ENCODE data around the gene CCNH.

The CCNH gene

GRCh38 chr5:87354496-87354895 lies 58.2 kb downstream of the CCNH start:
- no peak overlapping the region for H3K4me3 Mint-ChIP-seq
- peaks cover 36% of the 10 kb centered on the region for H3K4me1 Mint-ChIP-seq
- H3K27ac Mint-ChIP-seq = no peak overlapping the region
- no peaks in the 10 kb centered on the region for H3K27me3 Mint-ChIP-seq
- peaks cover 30% of the 10 kb centered on the region for H3K36me3 Mint-ChIP-seq
- no peaks in the 10 kb centered on the region for H3K9me3 Mint-ChIP-seq

- Mint-ChIP-seq H3K9me3 (peaks cover 9% of the 10 kb centered on the region), H3K27ac (no peak overlapping the region), H3K36me3 (peaks cover 23% of the 10 kb centered on the region), H3K4me3 (no peak overlapping the region), H3K4me1 (peaks cover 17% of the 10 kb centered on the region), H3K27me3 (no peaks in the 10 kb centered on the region)
These were observed 64.9 kb downstream of the CCNH start for GRCh38 chr5:87347841-87348240.

- H3K36me3 Mint-ChIP-seq = peaks cover 23% of the 10 kb centered on the region
- peaks cover 17% of the 10 kb centered on the region for H3K4me1 Mint-ChIP-seq
- H3K27ac Mint-ChIP-seq = no peak overlapping the region
- H3K9me3 Mint-ChIP-seq = peaks cover 9% of the 10 kb centered on the region
- H3K4me3 Mint-ChIP-seq = no peak overlapping the region
- H3K27me3 Mint-ChIP-seq = no peaks in the 10 kb centered on the region
These were observed 65.5 kb downstream of the CCNH start for GRCh38 chr5:87347272-87347671.

All from activated naive CD4-positive, alpha-beta T cell treated with anti-CD3 and anti-CD28 coated beads, Interleukin-2, amount 50 U/mL, for 24 hours (primary cell).